CD4-positive, alpha-beta T cell treated with Interleukin-6 at 100 ng/mL for 8 hours (primary cell): Measurements from ENCODE around the gene MEIS1.

ENCODE experiments used
- DNase-seq: peaks from one replicate; pipeline ENCODE4 v3.0.0-alpha.2; 2020; ENCODE audit warnings: mixed read lengths, low spot score

Gene MEIS1

DNA sequence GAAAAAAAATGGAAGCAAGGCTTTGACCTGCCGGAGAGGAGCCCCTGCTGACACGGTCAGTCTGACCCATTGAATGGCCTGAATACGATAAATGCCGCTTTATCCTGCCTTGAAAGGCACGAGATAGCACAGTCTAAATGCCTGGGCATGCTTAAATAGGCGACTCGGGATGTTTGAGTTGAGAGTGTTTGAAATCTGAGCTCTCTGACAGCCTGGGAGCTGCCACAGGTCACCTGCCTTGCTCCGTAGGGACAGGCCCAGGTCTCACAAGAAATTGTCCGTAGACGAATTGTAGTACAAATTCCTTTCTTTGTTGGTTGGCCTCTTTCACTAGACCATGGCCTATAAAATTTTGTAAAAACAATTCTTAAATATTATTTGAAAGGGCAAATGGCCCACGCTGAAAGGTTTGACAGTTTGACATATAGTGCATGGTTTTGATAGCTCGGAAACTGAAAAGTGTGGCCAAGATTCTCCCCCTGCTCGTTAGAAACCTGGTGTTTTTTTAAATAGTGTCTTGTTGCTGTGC lies 72.8 kb downstream of the MEIS1 start:
- DNase-seq, result no peak

DNA sequence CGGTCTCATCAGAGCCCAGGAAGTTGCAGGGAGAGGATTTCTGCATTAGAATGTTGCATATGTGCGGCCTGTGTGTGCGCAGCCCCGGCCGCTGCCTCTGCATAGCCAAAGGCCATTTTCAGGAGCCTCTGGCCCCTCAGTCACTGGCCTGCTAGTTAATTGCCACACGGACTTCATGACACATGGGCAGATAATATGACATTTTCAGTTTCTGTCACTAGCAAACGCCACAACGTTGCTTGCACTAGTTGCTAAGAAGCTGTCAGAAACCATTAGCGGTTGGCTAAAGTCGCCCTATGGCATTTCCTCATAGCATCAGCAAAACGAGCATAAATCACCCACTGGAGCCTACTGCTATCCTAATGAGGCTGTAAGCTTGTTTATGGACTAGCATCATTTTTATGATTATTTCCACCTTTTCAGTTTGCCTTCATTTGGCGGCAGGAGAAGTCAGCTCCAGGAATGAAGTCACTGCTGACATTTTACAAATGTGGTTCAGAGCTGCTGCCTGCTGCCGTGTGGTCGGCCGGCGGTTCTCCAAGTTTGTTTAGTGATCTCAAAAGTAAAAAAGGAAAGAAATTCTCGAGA lies 73.7 kb downstream of the MEIS1 start:
- no peak for DNase-seq

DNA sequence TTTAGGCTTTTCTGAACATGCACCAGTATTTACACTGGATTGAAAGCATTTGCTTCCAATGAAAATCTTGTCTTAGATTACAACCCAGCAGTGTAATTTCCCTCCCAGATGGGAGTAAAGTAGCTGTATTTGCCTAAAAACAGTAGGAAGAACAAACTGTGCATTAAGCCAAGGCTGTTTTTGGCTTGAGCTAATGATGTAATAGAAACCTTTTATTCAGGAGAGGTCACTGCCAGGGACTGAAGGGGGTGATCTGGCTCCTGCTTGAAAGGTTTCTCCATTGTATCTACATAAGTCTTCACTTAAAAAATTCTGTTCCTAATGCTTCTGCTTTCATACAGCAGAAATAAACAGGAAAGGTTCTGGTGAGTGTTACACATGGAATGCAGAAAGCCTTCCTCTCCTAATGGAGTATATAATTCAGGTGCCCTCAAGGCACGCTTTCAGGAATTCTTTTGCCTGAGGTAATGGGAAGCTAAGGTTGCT lies 74.4 kb downstream of the MEIS1 start:
- no peak for DNase-seq

DNA sequence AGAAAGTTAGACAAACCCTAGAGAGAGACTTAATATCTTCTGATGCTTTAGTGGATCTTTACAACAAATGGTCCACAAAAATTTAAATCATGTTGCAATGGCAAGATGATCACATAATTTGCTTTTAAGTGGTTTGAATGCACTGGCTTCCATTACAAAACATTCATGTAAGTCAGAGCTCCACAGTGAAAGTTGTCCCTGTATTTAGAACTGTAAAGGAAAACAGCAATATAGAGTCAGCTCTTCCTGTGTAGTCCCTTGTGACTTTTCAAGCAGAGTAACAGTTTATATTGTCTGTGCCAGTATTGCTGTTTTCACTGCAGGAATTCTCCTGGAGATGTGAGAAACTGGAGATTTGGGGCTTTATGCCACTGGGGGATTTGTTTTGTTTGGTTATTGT lies 77.7 kb downstream of the MEIS1 start:
- DNase-seq, result no peak

DNA sequence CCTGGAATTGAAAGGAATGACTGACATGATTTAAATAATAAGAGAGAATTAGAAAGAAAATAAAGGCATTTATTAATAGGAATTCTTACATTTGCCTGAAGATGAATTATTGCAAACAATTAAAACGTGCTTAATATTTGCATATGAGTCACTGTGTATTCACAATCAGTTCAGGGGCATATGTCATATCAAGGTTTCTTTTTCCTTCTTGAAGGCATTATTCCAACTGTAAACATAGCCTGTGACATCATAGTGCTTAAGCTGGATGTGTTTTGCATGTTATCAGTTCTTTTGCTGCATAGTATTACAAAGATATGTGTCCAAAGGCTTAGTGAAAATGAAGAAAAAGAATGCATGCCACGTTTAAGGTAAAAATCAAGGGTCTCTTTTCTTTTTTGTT lies 80.8 kb downstream of the MEIS1 start:
- DNase-seq, result no peak

DNA sequence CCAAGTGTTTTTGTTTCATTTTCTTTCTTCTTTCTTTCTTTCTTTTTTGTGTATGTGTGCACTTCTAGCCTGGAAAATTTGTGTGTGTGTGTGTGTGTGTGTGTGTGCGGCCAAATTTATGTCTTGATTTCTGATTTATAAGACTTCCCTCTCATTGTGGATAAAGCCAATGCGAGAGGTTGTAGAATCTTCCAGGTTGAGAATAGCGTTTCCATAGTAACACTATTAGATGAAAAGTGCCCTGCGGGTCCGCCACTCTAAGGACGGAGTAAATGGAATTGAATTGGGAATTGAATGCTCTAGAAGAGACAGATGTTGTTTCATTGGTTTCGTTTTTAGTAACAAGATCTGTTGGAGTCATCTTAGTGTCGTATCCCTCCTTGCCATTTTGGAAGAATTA lies 81.6 kb downstream of the MEIS1 start:
- DNase-seq, result no peak

DNA sequence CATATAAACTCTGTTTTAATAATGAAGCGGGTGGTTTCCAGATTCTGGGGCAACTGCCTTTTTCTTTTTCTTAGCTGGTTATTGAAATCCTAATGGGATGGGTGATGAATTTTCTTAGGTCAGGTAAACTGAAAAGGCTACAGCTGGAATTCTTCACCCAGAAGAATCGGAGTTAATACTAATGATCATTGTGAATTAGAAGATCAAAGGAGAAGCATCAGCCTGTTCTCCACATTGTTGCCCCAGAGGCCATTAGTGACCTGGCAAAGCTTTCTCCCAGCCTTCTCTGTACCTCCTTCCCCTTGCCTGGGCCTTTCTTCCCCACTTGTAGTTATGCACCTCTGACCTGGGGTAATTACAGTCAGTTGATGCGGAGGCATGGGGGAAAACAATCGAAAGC lies 82.8 kb downstream of the MEIS1 start:
- DNase-seq, result no peak

DNA sequence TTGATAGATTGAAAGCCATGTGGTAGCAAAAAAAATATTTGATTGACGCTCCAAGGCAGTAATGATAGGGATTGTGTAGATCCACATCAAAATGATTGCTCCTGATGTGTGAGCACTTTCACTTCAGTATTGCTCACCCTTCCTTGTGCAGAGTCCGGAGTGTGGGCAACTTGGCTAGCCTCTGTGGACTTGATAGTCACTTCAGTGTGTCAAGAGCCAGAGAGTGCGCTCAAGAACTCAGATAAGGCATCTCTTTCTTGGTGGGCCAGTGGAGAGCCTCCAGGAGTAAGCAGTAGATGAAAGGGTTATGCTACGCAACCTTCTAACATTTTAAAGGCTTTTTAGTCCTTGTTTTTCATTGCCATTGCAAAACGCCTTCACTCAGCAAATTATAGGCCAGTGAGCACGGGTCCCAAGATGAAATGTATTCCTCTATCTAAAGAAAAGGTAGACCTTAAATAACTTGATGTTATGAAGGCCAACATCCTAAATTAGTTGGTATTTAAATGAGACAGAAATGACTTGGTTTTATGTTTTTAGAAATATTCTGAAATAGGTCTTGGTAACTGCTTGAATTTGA lies 84.4 kb downstream of the MEIS1 start:
- no peak for DNase-seq

DNA sequence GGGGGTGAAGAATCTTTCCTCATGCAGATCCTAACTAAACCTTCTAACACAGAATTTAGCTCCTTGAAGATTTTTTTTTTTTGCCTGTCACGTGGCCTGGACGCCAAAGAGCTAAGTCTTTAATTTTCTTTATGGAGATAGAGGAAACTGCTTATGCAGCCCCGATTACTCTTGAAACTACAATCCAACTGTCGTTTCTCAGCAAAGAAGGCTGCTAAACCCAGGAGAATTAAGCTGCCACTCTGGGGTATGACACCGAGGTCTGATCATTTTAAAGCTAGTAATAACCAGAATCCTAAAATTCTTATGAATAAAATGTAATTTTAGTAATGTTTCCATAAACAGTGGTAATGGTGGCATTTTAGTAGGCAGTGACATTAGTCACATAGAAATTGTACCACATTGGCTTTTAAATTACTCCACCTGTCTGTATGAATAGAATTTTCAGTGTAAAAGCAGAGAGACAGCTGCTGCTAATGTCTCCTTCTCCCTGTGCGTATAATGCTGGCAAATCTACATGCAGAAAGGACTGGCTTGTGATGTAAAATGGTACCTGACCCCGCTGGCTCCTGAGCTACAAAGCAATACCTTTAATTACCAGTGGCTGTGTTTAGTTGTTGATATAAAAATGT lies 86.5 kb downstream of the MEIS1 start:
- DNase-seq, result no peak

DNA sequence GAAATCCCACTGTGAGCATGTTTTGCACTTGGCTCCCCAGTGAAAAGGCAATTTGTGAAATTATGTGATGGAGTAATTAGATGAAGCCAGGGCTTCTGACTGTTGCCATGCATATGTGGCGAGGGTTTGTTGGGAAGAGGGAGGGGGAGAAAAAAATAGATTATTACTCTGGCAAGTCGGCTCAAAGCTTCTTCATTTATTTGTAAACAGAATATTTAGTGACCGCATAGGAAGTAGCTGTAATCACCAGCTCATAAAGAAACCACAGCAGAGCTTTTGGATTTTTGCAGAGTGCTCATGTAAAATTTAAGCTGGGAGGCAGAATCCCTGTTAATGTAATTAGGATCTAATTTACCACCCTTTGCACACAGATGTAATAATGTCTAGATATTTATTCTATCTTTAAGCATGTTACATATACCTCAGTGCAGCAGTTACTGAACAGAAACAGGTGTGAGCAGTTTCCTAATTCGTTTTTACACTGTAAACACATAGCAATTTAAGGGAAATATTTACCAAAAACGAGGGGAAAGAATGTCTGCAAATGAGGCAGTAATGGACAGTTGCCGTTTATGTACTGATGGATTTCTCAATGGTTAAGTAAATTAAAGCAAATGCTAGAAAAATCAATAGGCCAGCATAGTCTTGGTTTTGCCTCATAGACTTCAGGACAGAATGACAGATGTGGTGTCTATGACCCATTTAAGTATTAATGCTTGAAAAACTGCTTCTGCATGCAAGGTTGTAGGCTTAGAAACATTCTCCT lies 87.9 kb downstream of the MEIS1 start:
- DNase-seq, result no peak

DNA sequence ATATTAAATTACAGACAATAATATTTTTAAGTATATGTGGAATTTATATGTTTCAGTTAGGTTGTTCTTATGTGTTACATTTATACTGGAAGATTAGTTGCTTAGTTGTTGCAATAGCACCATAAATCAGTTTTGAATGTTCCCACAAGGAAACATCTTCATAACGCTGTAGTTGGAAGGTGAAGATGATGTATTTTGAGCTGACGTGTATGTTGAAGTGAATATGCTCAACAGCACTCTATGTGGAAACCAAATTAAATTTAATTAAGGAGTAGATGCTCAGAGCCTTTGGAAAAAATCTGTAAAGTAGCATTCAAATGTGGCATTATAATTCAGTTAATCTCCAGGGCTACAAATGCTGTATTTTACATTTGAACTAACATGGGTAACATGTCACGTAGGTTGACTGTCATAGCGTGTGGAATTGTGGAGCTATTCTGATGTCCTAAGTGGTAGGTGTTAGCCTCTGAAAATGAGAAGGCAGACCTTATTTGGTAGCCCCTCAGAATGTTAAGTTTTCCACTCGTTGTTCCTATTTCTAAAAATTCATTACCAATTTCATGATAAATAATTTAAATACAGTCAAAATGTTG lies 88.5 kb downstream of the MEIS1 start:
- DNase-seq, result no peak

DNA sequence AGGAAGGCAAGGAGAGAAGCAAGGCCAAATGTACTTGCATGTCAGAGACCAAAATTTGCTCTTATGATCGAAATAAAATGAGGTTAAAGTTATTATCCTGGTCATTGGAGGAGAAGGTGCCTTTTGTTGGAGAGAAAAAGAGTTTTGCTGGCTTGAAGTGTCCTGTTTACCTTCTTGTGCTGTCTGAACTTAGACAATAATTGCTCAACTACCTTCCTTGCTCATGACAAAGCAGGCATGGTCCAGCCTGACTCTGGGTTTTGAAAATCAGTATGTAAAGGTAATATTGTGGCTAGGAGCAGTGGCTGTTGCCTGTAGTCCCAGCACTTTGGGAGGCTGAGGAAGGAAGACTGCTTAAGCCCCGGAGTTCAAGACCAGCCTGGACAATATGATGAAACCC lies 89.1 kb downstream of the MEIS1 start:
- no peak for DNase-seq

DNA sequence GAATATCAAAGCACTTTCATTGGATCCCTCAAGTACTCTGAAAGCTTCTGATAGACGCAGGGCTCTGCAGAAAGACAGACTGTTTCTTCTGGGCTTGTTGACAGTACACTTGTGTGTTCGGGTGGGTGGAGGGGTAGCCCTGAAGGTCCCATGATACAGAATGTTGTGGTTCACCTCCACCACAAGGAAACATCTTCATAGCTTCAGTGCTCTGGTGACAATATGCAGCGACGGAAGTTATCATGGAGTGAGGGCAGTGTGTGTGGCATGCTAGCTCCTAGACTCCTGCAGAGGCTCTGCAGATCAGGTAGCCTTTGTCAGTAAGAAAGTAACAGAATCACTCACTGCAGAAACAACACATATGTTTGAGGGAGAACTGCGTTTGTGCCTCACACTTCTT lies 90.7 kb downstream of the MEIS1 start:
- DNase-seq, result no peak

DNA sequence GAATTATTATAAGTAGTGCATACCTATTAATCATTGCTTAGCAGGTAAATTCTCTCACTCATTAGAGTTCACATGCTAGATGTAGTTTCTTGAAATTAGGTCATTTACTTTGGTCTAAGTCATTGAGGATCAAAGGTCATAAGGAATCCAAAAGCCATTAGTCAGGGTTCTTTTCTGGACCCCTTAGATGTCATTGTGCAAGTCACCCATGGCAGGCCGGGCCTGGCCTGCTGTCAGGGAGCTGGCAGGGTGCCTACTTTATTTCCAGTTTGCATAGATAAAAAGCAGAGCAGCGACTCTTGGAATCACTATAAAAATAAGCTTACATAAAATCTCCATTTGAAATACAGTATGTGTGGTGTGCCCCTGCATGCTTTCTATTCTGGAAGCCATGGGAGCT lies 91.3 kb downstream of the MEIS1 start:
- no peak for DNase-seq

DNA sequence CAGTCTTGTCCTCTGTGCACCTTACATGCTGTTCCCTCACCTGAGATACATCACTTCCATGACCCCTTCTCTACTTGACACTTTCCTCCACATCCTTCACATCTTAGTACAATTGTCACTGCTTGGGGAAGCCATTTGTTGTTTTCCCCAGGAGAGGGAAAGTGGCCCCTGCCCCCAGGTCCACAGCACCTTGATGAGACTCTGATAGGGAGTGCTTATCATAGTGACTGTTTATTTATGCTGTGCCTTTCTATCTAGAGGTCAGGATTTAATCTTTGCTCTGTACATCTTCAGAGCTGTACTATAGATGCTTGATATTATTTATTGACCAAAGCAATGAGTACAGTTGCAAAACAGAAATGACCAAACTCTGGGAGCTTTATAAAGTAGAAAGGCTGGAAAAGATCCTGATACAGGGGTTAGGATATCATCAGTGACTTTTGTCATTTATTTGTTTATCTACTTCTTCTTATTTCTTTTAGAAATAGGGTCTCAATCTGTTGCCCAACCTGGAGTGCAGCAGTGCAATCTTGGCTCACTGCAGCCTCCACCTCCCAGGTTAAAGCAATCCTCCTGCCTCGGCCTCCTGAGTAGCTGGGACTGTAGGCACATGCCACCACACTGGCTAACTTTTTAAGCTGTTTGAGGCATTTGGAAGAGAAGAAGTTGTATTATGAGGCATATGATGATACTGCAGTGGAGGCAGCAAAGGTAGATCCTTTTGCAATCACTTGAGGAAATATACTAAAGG lies 94.2 kb downstream of the MEIS1 start:
- DNase-seq, result no peak

DNA sequence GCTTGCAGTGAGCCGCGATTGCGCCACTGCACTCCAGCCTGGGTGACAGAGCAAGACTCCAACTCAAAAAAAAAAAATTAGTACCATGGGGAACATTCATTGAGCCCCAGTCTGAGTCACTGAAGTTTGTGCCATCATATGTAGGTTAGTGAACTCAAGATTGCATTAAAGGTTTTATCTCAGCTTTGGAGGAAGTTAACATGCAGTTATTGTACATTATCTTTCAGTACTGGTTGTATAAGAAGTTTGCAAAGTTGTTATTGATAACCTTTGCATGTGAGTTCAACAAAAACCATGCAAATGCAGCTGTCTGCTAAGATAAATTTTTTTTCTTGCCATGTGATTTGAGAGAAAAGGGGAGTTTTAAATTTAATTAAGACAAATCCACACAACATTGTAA lies 95.7 kb downstream of the MEIS1 start:
- no peak for DNase-seq

DNA sequence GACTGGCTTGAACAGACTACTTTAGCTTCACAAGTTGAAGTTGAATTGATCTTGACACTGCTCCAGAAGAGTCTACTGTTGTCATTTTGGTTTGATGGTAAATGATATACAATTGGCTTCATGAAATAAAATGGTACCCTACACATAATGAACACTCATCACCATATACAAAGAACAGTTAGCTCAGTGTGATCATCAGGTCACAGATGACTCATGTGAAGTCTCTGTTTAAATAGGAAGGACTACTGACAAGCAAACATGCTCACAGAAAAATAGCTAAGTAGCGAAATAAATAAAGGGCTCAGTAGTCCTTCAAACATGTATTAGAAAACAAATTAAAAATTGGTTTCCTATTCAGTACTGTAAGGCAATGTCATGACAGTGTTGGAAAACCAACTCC lies 96.2 kb downstream of the MEIS1 start:
- no peak for DNase-seq

DNA sequence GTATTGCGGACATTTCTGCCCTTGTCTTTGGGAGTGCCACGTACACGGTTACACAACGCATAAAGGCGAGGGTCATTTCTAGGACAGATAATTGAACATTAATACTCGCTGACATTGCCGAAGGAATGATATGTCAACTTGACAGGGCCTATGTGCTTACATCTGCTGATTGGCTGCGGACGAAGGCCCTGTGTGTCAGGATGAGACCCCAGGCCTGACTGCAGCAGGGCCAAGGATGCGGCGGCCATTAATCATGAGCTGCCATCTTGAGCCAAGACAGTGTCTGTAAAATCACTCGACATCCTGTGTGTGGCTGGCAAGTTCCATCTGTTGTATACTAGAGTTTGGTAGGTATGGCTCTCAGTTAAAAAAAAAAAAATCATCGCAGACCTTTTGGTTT lies 96.6 kb downstream of the MEIS1 start:
- DNase-seq, result no peak

DNA sequence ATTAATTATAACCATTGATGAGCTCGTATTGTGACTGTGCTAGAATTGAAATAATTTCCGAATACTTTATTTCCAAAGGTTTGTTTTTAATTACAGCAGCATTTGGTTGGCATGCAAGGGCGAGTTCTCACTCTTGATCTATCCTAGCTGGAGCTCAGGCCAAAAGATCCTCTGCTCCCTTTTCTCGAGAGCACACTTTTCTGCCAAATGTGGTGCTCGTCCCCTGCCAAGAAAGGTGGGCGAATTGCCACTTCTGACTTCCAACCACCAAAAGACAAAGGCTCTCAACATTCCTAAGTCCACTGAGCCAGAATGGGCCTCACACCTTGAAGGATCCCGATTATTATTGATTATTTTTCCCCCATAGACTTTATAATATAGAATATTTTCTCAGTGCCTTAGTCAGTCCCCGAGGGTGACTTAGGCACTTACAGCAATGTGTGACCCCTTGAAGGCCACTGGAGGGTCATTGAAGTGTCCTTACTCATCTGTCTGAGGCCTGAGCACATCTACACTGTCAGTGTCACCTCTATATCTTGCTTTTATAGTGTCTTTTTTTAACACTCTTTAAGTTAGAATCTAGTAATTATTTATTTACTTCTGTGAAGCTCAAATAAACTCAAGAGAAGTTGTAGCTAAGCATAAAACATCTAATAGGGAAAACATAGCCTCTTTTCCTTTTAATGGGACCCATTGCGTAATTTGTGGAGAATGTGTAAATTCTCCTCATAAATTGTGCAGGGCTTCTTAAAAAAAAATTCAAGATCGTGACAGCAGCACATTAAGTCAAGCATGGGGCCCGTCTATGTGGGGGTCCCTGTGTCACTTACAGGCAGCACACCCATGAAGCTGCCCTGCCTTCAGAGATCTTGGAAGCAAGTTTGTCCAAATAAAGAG lies 98.3 kb downstream of the MEIS1 start:
- DNase-seq, result no peak

DNA sequence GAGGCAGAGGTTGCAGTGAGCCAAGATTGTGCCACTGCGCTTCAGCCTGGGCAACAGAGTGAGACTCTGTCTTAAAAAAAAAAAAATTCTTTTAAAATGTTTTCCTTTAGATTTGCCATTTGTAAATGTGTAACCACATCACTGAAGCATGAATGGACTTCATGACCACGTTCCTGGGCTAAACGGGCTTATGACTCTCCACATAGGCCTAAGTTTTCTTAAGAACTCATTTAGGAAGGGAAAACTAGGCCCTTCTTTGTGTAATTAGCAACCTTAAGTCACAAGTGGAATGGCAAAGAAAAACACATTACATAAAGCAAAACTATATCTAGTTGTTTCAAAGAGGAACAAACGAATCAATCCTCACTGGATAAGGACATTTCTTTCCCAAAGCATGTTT lies 99.5 kb downstream of the MEIS1 start:
- no peak for DNase-seq
